IMR-90 (cell line): ENCODE results near the gene SLC27A3. TPM values are rescaled to one million over a fixed set of nuclear protein-coding genes. Genes with fewer than 3 reads are reported as not detected.

Source experiments
- ATAC-seq: fragments of 200-7000 bp; cut with Tn5 transposase; 2 replicates; pipeline ENCODE4 v1.9.1; 2020; ENCODE audit warnings: low read depth, mild to moderate bottlenecking, moderate library complexity
- BruUV-seq: library from RNA; stranded (reverse); fragments of 400-500 nt; replicated peaks from 2 replicates; lab custom pipeline; 2021; lab: Mats Ljungman, UMichigan
- CTCF ChIA-PET: fragments of 300-600 bp; formaldehyde crosslinking; extraction: SDS; loops from one replicate; lab custom pipeline; 2021; ENCODE audit warnings: antibody characterized with exemption; lab: Yijun Ruan, JAX
- POLR2A ChIA-PET: fragments of 300-600 bp; sonication (Branson Sonifier 250); formaldehyde crosslinking; loops from one replicate; lab custom pipeline; 2022; ENCODE audit warnings: antibody characterized with exemption; ENCODE audit not compliant: unreplicated experiment; lab: Charles Lee
- DNase-seq: peaks from one replicate; pipeline ENCODE4 v3.0.0; 2013
- H2AFZ ChIP-seq: replicated peaks from 2 replicates; pipeline ENCODE3; 2013; ENCODE audit warnings: low read length, mild to moderate bottlenecking; ENCODE audit not compliant: poor library complexity
- H2AK5ac ChIP-seq: 2 replicates; pipeline ENCODE4 v1.6.1; 2013; ENCODE audit warnings: low read depth, low read length, inconsistent platforms
- H2AK9ac ChIP-seq: replicated peaks from 2 replicates; pipeline ENCODE3; 2013; ENCODE audit warnings: mild to moderate bottlenecking, low read depth, low read length, moderate library complexity; ENCODE audit not compliant: poor library complexity
- H2BK120ac ChIP-seq: 2 replicates; pipeline ENCODE4 v1.6.1; 2013; ENCODE audit warnings: low read depth, low read length, inconsistent platforms
- H2BK15ac ChIP-seq: 3 replicates; pipeline ENCODE4 v1.6.1; 2013; ENCODE audit warnings: low read depth, low read length, inconsistent platforms
- H2BK20ac ChIP-seq: 2 replicates; pipeline ENCODE4 v1.6.1; 2013; ENCODE audit warnings: low read depth, mild to moderate bottlenecking, inconsistent platforms, low read length, moderate library complexity
- H2BK5ac ChIP-seq: 2 replicates; pipeline ENCODE4 v1.6.1; 2013; ENCODE audit warnings: mild to moderate bottlenecking, low read depth, low read length, inconsistent platforms; ENCODE audit not compliant: poor library complexity, severe bottlenecking
- H3K14ac ChIP-seq: replicated peaks from 2 replicates; pipeline ENCODE4 v1.6.1; 2013; ENCODE audit warnings: low read depth, low read length, inconsistent platforms
- H3K18ac ChIP-seq: 2 replicates; pipeline ENCODE4 v1.6.1; 2013; ENCODE audit warnings: low read depth, low read length, control low read depth
- H3K23ac ChIP-seq: 2 replicates; pipeline ENCODE4 v1.6.1; 2013; ENCODE audit warnings: low read depth, low read length, inconsistent platforms
- H3K27ac ChIP-seq: 2 replicates; pipeline ENCODE4 v1.5.1; 2013; ENCODE audit warnings: mild to moderate bottlenecking, control low read depth, low read length; ENCODE audit not compliant: insufficient read depth
- H3K27me3 ChIP-seq: 2 replicates; pipeline ENCODE4 v1.6.1; 2013; ENCODE audit warnings: low read length; ENCODE audit not compliant: control insufficient read depth, insufficient read depth
- H3K36me3 ChIP-seq: 2 replicates; pipeline ENCODE4 v1.6.1; 2013; ENCODE audit warnings: low read length, mixed read lengths; ENCODE audit not compliant: control insufficient read depth, insufficient read depth
- H3K4ac ChIP-seq: 2 replicates; pipeline ENCODE4 v1.6.1; 2013; ENCODE audit warnings: low read depth, low read length, inconsistent platforms
- H3K4me1 ChIP-seq: 2 replicates; pipeline ENCODE4 v1.6.1; 2013; ENCODE audit warnings: low read length, mixed read lengths; ENCODE audit not compliant: control insufficient read depth, insufficient read depth
- H3K4me2 ChIP-seq: 2 replicates; pipeline ENCODE4 v1.6.1; 2013; ENCODE audit warnings: low read depth, mild to moderate bottlenecking, control low read depth, low read length, moderate library complexity
- H3K4me3 ChIP-seq: 2 replicates; pipeline ENCODE4 v1.5.1; 2013; ENCODE audit warnings: low read depth, mild to moderate bottlenecking, control low read depth, low read length, moderate library complexity; ENCODE audit not compliant: insufficient read depth
- H3K56ac ChIP-seq: 2 replicates; pipeline ENCODE4 v1.6.1; 2013; ENCODE audit warnings: low read length, inconsistent platforms; ENCODE audit not compliant: insufficient read depth; ENCODE audit errors: extremely low read depth
- H3K79me1 ChIP-seq, 2 experiments: 2 replicates each; pipeline ENCODE4 v1.6.1; 2013; ENCODE audit warnings: low read length in 2 of 2, inconsistent platforms in 1 of 2, low read depth in 1 of 2
- H3K9ac ChIP-seq: 2 replicates; pipeline ENCODE4 v1.6.1; 2013; ENCODE audit warnings: low read depth, low read length, control low read depth
- H3K9me1 ChIP-seq: 2 replicates; pipeline ENCODE4 v1.6.1; 2013; ENCODE audit warnings: low read length, inconsistent platforms; ENCODE audit not compliant: insufficient read depth
- H3K9me3 ChIP-seq: 2 replicates; pipeline ENCODE4 v1.6.1; 2013; ENCODE audit warnings: low read length; ENCODE audit not compliant: control insufficient read depth, insufficient read depth
- H4K20me1 ChIP-seq: 2 replicates; pipeline ENCODE4 v1.6.1; 2013; ENCODE audit warnings: low read length, inconsistent platforms; ENCODE audit not compliant: insufficient read depth
- H4K5ac ChIP-seq: 2 replicates; pipeline ENCODE4 v1.6.1; 2013; ENCODE audit warnings: mild to moderate bottlenecking, low read depth, low read length, control low read depth
- H4K8ac ChIP-seq, 2 experiments: 2 replicates each; pipeline ENCODE4 v1.6.1; 2013; ENCODE audit warnings: low read depth in 2 of 2, low read length in 2 of 2, control low read depth in 1 of 2, inconsistent platforms in 1 of 2
- H4K91ac ChIP-seq: 2 replicates; pipeline ENCODE4 v1.6.1; 2013; ENCODE audit warnings: low read depth, low read length, inconsistent platforms; ENCODE audit not compliant: insufficient read depth
- RAD21 ChIP-seq: IDR thresholded peaks from 2 replicates; pipeline ENCODE4 v1.6.1; 2012; ENCODE audit warnings: low read length, improper control_type of control experiment
- SMC3 ChIP-seq: fragments of 150-350 bp; IDR thresholded peaks from 2 replicates; pipeline ENCODE4 v1.6.1; 2016; ENCODE audit warnings: low read depth, mild to moderate bottlenecking, antibody characterized with exemption, low read length, moderate library complexity
- WGBS, 2 experiments: methylation state at CpG; one replicate each; pipeline versions ENCODE4 v1.1.5 to v1.1.7; 2013; ENCODE audit warnings: missing lambda C conversion rate in 2 of 2; ENCODE audit not compliant: insufficient read length in 1 of 2; ENCODE audit errors: extremely low coverage in 2 of 2; 5-methylcytosine and 5-hydroxymethylcytosine counted together
- dilution Hi-C: fragments of 300-500 bp; cut with HindIII; formaldehyde crosslinking; loops from one replicate; pipeline ENCODE4 v1.14.3; 2018; ENCODE audit warnings: low sequenced_read_pairs; ENCODE audit not compliant: unreplicated experiment
- in situ Hi-C: fragments of 300-500 bp; cut with MboI; formaldehyde crosslinking; loops from 3 replicates; pipeline ENCODE4 v1.14.3; 2019; ENCODE audit warnings: low sequenced_read_pairs, inconsistent platforms, mixed read lengths
- intact Hi-C: fragments of 100-400 bp; cut with micrococcal nuclease; formaldehyde crosslinking; loops from 2 replicates; pipeline ENCODE4 v1.10.0; 2022
- polyA plus RNA-seq, 3 experiments: library from polyadenylated mRNA; depleted of rRNA; stranded (reverse); fragments of >200 nt; gene quantifications; 2 replicates each; pipeline ENCODE4 v1.2.3, GENCODE V29; 2012; ENCODE audit warnings: low replicate concordance in 1 of 3
- total RNA-seq: library from RNA; depleted of rRNA; stranded (reverse); fragments of >200 nt; gene quantifications from 2 replicates; pipeline ENCODE4 v1.2.3, GENCODE V29; 2012
- TF ChIP-seq, protein P1 (sequence below): conservative IDR thresholded peaks from 2 replicates; pipeline ENCODE4 v1.5.1; 2012; ENCODE audit warnings: mild to moderate bottlenecking, low read depth, low read length, improper control_type of control experiment

Gene SLC27A3
- total and polyA plus RNA-seq, 2 of the 4 experiments (the other 2 are of a cell fraction) = 3.2 to 9.3 TPM

- TF ChIP-seq RAD21 = peak; percentile 62
- TF ChIP-seq SMC3 = no peak
- TF ChIP-seq, protein P1, sequence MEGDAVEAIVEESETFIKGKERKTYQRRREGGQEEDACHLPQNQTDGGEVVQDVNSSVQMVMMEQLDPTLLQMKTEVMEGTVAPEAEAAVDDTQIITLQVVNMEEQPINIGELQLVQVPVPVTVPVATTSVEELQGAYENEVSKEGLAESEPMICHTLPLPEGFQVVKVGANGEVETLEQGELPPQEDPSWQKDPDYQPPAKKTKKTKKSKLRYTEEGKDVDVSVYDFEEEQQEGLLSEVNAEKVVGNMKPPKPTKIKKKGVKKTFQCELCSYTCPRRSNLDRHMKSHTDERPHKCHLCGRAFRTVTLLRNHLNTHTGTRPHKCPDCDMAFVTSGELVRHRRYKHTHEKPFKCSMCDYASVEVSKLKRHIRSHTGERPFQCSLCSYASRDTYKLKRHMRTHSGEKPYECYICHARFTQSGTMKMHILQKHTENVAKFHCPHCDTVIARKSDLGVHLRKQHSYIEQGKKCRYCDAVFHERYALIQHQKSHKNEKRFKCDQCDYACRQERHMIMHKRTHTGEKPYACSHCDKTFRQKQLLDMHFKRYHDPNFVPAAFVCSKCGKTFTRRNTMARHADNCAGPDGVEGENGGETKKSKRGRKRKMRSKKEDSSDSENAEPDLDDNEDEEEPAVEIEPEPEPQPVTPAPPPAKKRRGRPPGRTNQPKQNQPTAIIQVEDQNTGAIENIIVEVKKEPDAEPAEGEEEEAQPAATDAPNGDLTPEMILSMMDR = peak; percentile 44
- no peak overlapping the region for H3K14ac ChIP-seq
- no peak overlapping the region for H3K23ac ChIP-seq
- no peak for ATAC-seq
- H2BK5ac ChIP-seq = no peak overlapping the region
- no peak overlapping the region for H3K56ac ChIP-seq
- ChIA-PET POLR2A (no interaction called here), CTCF (interaction anchor here (0.6 kb wide), 1 partner anchor 100 kb away, joined by 4 read pairs; no protein-coding TSS in a partner anchor)
- no peak overlapping the region for H4K5ac ChIP-seq
- peaks cover 0 to 8% of the 10 kb centered on the region in 2 experiments; a peak in 2 of 4 replicates for H3K79me1 ChIP-seq
- no peak overlapping the region for H3K4me3 ChIP-seq
- H3K36me3 ChIP-seq = peaks cover 62% of the 10 kb centered on the region
- H3K4me1 ChIP-seq = peaks cover 4% of the 10 kb centered on the region; the same call in 1 of the 2 replicates
- H3K27ac ChIP-seq = no peak overlapping the region
- H2BK120ac ChIP-seq = no peak overlapping the region
- intact Hi-C loops = loop anchor here (2.0 kb wide), 1 partner anchor 95 kb away; no protein-coding TSS in a partner anchor
- no peak overlapping the region for H4K91ac ChIP-seq
- no peaks in the 10 kb centered on the region; the same call in 1 of the 2 replicates for H3K9me1 ChIP-seq
- H2BK15ac ChIP-seq = no peak overlapping the region
- H2AK5ac ChIP-seq = no peak overlapping the region
- no peaks in the 10 kb centered on the region for H3K9me3 ChIP-seq
- no peak overlapping the region for H3K9ac ChIP-seq
- H3K18ac ChIP-seq = no peak overlapping the region
- in situ Hi-C loops = no loop called here
- H3K27me3 ChIP-seq = no peaks in the 10 kb centered on the region
- no peak overlapping the region for H3K4ac ChIP-seq
- no peak for DNase-seq
- H4K20me1 ChIP-seq = no peaks in the 10 kb centered on the region
- dilution Hi-C loops = no loop called here
- no peak overlapping the region for H2AFZ ChIP-seq
- WGBS, 2 experiments = 57% methylated on average over 7 of the region's 21 CpGs; no CpG with 5 or more reads in 1 of the 2 experiments
- H2BK20ac ChIP-seq = no peak overlapping the region
- no peak overlapping the region for H3K4me2 ChIP-seq
- no peak overlapping the region for H2AK9ac ChIP-seq
- no TSS peak for BruUV-seq
- H4K8ac ChIP-seq = no peak overlapping the region
Measured at GRCh38 chr1:153771841-153772593, 3.2 kb upstream of the SLC27A3 start.
